Neural cell (in vitro differentiated cells): ENCODE data around the gene ATP8B3.
A peak's percentile ranks its signal among the peaks of the same experiment; 100 is the strongest.

ENCODE experiments used
- CTCF ChIP-seq: fragments of 450-650 bp; IDR thresholded peaks from 2 replicates; pipeline ENCODE4 v1.5.1; 2014; ENCODE audit warnings: antibody characterized with exemption, mild to moderate bottlenecking, moderate library complexity; ENCODE audit not compliant: poor library complexity, severe bottlenecking
- EP300 ChIP-seq: fragments of 450-650 bp; conservative IDR thresholded peaks from 2 replicates; pipeline ENCODE4 v1.6.1; 2014; ENCODE audit warnings: antibody characterized with exemption, mild to moderate bottlenecking, moderate library complexity; ENCODE audit not compliant: poor library complexity, severe bottlenecking
- EZH2 ChIP-seq: fragments of 200-600, 300-800 bp; shearing (Covaris generic), sonication (generic); IDR thresholded peaks from 2 replicates; pipeline ENCODE4 v1.6.1; 2014; ENCODE audit warnings: antibody characterized with exemption, low read length, borderline replicate concordance, mild to moderate bottlenecking; ENCODE audit not compliant: insufficient read depth, poor library complexity, severe bottlenecking
- MXI1 ChIP-seq: fragments of 450-650 bp; conservative IDR thresholded peaks from 2 replicates; pipeline ENCODE4 v1.6.1; 2014; ENCODE audit warnings: antibody characterized with exemption, mild to moderate bottlenecking; ENCODE audit not compliant: poor library complexity, severe bottlenecking
- POLR2AphosphoS5 ChIP-seq: IDR thresholded peaks from 2 replicates; pipeline ENCODE4 v1.6.1; 2012
- RAD21 ChIP-seq: fragments of 450-650 bp; conservative IDR thresholded peaks from 2 replicates; pipeline ENCODE4 v1.6.1; 2014; ENCODE audit warnings: antibody characterized with exemption, mild to moderate bottlenecking, moderate library complexity
- REST ChIP-seq: IDR thresholded peaks from 2 replicates; pipeline ENCODE4 v1.6.1; 2012; ENCODE audit warnings: borderline replicate concordance
- SMC3 ChIP-seq: fragments of 450-650 bp; conservative IDR thresholded peaks from 2 replicates; pipeline ENCODE4 v1.6.1; 2014; ENCODE audit warnings: antibody characterized with exemption, mild to moderate bottlenecking, moderate library complexity; ENCODE audit not compliant: poor library complexity

- TF ChIP-seq EZH2 (peak; percentile 24), CTCF (no peak), EP300 (no peak), REST (no peak), SMC3 (no peak), RAD21 (no peak), POLR2AphosphoS5 (no peak), MXI1 (no peak)
These were observed 61.6 kb downstream of the ATP8B3 start for GRCh38 chr19:1750343-1751021.
